Measurements from ENCODE around the gene CST9.

CST9 gene

DNA sequence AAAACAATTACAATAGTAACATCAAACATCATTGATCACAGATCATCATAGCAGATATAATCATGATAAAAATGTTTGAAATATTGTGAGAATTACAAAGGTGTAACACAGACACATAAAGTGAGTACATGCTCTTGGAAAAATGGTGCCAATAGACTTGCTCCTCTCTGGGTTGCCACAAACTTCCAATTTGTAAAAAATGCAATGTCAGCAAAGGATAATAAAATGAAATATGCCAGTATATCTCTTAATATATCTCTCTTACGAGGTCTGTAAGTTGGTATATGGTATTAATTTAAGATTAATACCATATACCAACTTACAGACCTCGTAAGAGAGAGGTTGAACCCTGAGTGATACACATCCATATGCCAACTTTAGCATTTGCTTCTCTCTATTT is 45.4 kb upstream of the CST9 start:
- TF ChIP-seq, protein P1, sequence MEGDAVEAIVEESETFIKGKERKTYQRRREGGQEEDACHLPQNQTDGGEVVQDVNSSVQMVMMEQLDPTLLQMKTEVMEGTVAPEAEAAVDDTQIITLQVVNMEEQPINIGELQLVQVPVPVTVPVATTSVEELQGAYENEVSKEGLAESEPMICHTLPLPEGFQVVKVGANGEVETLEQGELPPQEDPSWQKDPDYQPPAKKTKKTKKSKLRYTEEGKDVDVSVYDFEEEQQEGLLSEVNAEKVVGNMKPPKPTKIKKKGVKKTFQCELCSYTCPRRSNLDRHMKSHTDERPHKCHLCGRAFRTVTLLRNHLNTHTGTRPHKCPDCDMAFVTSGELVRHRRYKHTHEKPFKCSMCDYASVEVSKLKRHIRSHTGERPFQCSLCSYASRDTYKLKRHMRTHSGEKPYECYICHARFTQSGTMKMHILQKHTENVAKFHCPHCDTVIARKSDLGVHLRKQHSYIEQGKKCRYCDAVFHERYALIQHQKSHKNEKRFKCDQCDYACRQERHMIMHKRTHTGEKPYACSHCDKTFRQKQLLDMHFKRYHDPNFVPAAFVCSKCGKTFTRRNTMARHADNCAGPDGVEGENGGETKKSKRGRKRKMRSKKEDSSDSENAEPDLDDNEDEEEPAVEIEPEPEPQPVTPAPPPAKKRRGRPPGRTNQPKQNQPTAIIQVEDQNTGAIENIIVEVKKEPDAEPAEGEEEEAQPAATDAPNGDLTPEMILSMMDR (conservative IDR thresholded peaks at IDR 0.05; ENCODE audit: low read depth, low read length) = no peak
- DNase-seq (ENCODE audit: low read depth) = no peak
- H3K4me3 ChIP-seq (ENCODE audit: low read depth, low read length) = no peak overlapping the region

DNA sequence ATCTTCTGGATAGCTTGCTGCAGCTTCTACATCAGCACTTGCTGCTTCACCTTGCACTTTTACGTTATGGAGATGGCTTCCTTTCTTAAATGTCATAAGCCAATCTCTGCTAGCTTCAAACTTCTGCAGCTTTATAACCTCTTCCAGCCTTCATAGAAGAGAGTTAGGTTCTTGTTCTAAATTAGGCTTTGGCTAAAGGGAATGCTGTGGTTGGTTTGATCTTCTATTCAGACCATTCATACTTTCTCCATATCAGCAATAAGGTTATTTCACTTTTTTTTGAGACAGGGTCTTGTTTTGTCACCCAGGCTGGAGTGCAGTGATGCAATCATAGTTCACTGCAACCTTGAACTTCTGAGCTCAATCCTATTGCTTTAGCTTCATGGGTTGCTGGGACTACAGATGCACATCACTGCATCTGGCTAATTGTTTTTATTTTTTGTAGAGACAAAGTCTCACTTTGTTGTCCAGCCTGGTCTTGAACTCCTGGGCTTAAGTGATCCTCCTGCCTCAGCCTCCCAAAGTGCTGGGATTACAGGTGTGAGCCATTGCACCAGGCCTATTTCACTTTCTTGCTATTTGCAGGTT is 44.2 kb upstream of the CST9 start:
- no peak overlapping the region for H3K4me3 ChIP-seq (ENCODE audit: low read depth, low read length)
- no peak for DNase-seq (ENCODE audit: low read depth)

DNA sequence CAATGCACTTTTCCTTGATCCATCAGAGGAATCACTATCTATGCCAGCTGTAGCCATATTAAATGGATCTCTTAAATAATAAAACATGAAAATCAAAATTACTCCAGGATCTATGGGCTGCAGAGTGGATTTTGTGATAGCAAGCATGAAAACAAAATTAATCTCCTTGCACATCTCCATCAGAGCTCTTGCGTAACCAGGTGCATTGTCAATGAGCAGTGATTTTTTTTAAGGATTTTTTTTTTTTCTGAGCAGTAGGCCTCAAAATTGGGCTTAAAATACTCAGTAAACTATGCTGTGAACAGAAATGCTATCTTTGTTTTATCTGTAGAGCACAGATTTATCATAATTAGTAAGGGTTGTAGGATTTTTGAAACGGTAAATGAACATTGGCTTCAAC is 43.5 kb upstream of the CST9 start:
- no peak for DNase-seq (ENCODE audit: low read depth)
- no peak overlapping the region for H3K4me3 ChIP-seq (ENCODE audit: low read depth, low read length)
- TF ChIP-seq, protein P1 (conservative IDR thresholded peaks at IDR 0.05; ENCODE audit: low read depth, low read length) = no peak

More for the DNA sequence above, 44.2 kb upstream of the CST9 start:
- TF ChIP-seq, protein P1 (conservative IDR thresholded peaks at IDR 0.05; ENCODE audit: low read depth, low read length) = no peak

DNA sequence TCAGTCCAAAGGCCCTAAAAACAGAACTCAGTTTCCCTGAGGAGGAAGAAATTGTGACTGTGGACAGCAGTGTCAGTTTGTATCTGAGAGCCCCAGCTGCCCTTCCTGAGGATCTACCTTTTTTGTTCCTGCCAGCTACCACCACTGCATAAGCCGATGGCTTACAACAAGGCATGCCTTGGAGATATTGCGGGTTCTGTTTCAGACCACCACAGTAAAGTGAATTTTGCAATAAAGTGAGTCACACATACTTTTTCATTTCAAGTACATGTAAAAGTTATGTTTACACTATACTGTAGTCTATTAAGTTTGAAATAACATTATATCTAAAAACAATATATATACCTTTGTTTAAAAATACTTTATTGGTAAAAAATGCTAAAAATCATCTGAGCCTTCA is 41.6 kb upstream of the CST9 start:
- TF ChIP-seq, protein P1 (conservative IDR thresholded peaks at IDR 0.05; ENCODE audit: low read depth, low read length) = no peak
- H3K4me3 ChIP-seq (ENCODE audit: low read depth, low read length) = no peak overlapping the region
- DNase-seq (ENCODE audit: low read depth) = peak; percentile 77

DNA sequence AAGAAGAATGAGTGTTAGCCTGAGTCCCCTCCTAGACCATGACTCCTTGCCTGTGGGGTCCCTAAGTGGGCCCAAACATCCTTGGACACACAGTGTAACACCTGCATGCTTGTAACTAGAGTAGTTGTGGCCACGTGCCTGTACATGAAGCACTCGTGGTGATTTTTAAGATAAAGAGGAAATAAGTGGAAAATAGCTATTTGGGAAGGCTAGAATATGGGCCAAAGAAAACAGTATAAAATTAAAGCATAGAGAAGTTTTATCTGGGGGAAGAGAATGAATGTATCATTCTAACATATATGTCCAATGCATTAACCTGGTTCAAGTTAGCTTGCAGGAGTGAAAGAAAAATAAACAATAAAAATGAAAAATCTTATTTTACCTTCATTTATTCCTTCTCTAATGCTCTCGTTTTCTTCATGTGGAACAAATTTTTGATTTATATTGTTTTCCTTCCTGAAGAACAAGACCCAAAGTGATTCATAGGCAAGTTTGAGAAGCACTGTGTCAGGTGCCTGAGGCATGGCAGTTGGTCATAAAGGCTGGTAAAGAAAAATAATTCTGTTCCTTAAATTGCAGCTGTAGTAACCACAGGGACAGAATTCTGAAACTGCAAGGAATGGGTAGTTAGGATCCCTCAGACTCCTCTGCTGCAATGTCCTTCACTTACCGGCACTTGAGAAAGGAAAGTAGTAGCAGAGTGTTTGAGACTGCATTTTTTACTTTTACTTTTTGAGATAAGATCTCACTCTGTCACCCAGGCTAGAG is 40.6 kb upstream of the CST9 start:
- H3K4me3 ChIP-seq (ENCODE audit: low read depth, low read length) = no peak overlapping the region
- DNase-seq (ENCODE audit: low read depth) = no peak
- TF ChIP-seq, protein P1 (conservative IDR thresholded peaks at IDR 0.05; ENCODE audit: low read depth, low read length) = no peak

DNA sequence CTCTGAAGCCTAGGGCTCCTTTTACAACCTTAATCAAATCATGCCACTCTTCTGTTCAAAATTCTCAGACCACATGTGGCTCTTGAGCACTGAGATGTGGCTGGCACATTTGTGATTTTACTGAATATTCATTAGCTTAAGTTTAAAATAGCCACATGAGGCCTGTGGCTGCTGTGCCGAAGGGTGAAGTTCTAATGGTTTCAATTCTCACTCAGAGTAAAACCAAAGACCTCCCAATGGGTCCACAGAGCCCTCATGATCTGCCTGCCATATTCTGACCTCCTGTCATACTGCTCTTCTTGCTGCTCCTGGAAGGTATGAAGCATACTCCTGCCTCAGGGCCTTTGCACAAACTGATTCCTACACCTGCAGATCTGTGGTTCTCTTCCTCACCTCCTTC is 39.9 kb upstream of the CST9 start:
- no peak overlapping the region for H3K4me3 ChIP-seq (ENCODE audit: low read depth, low read length)
- DNase-seq (ENCODE audit: low read depth) = no peak
- TF ChIP-seq, protein P1 (conservative IDR thresholded peaks at IDR 0.05; ENCODE audit: low read depth, low read length) = no peak

DNA sequence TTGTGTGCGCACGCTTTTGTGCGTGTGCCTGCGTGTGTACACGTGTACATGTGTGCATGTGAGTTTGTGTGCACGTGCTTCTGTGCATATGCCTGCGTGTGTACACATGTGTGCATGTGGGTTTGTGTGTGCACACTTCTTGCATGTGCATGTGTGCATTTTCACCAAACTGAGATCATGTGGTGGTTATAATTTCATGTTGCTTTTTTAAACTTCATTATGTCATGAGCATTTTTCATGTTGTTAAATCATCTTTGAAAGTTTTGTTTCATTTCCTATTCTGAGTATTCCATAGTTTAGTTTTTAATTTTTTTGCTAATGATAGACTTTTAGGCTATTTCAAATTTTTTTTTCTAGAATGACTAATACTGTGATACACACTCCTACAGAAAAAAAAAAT is 38.4 kb upstream of the CST9 start:
- DNase-seq (ENCODE audit: low read depth) = no peak
- H3K4me3 ChIP-seq (ENCODE audit: low read depth, low read length) = no peak overlapping the region
- TF ChIP-seq, protein P1 (conservative IDR thresholded peaks at IDR 0.05; ENCODE audit: low read depth, low read length) = no peak

All from choroid plexus epithelial cell (primary cell).